HG03280 (cell line): ENCODE data around the gene UFSP2.

Source experiments
- ATAC-seq: cut with Tn5 transposase; IDR thresholded peaks from one replicate; pipeline ENCODE4 v1.9.1; 2021; ENCODE audit warnings: mild to moderate bottlenecking, moderate library complexity; ENCODE audit not compliant: unreplicated experiment

The UFSP2 gene

DNA sequence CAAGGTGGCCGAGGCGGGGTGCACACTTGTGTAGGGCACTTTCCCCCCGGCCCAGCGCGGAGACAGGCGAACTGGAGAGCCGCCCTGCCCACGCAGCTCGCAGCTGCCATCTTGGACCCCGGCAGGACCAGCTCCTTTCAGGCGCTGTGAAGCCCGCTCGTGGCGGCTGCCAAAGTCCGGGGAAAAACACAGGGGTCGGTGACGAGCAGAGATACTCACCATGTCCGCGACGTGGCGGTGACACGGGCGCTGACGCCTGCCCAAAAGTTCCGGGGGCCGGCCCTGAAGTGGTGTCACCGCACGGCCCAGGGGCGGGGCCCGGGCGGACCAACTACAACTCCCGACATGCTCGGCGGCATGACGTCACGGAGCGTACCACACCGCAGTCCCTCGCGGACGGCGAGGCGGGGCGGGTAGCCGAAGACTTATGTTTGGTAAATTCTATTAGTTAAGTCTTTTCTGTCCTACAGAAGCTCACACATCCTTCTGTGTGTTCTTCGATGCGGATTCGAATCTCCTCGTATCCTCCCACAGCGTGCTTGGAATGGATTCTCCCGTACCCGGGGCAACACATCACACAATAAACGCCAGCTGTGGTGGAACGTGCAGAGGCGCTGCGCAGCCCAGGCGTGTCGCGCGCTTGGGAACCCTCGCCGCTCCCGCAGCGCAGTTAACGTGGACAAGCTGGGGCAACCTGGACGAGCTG lies at the start of gene UFSP2:
UFSP2 (minus strand) TSS at position 318 of the 706 bp plus-strand sequence; CDS start at position 222, 96 bp downstream.
- peak; percentile 89 for ATAC-seq

DNA sequence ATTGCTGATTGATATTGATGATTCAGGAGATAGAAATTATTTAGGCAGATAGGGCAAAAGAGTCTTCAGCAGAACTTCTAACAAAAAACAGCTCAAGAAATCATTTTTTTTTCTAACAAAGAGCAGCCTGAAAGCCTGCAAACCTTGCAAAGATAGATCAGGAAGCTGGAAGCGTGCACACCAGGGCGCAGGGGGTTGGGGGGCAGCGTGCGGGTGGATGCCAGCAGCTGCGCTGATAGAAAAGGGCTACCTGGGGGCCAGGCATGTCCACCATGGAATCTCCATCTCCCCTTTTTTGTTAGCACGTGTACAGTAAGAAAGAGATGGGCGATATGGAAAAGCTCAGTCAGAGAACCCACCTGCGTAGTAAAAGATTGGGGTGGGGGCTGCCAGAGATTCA lies 47.5 kb upstream of the UFSP2 start:
- ATAC-seq, result no peak

GRCh38 chr4:185472103-185472542 lies 46.4 kb upstream of the UFSP2 start:
- ATAC-seq, result no peak

DNA sequence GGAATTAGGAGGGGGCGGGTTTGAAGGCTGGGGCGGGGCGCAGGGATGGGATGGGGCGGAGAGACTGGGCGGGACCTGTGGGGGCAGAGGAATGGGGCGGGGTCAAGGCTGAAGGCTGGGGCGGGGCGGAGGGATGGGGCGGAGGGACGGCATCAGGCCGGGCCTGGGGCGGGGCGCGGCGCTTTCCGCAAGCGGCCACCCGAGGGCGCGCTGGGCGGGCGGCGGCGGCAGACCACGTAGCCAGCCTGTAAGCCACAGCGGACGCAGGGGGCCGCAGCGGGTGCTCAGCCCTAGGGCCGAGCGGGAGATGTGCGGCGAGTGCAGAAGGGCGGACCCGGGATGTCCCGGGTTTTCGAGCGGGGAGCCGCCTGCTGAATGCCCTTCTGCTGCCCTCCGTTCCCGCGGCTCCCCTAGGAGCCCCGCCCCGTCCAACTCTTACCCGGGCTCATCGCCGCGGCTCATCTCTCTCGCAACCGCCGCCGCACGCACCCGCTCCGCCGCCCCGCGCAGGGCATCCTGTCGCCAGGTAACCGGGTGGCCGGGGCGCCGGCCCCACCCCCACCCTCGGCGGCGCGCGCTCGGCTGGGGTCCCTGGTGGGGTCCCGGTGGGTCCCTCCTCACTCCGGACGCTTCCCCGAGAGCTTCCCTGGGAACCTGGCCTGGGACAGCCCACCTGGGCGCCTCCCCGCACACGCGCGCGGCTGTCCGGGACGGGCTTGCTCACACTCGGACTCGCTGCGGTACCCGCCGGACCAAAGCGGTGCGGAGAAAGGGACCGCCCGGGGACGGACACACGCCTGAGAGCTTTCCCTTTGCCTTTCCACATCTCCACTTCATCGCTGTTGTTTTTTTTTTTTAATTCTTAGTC lies 45.7 kb upstream of the UFSP2 start, which contains the start of gene CCDC110:
CCDC110 (minus strand) TSS at position 499 of the 868 bp plus-strand sequence; CDS start at position 449, 50 bp downstream.
- peak; percentile 93 for ATAC-seq

GRCh38 chr4:185470501-185471195 lies 44.9 kb upstream of the UFSP2 start:
- ATAC-seq, result no peak

DNA sequence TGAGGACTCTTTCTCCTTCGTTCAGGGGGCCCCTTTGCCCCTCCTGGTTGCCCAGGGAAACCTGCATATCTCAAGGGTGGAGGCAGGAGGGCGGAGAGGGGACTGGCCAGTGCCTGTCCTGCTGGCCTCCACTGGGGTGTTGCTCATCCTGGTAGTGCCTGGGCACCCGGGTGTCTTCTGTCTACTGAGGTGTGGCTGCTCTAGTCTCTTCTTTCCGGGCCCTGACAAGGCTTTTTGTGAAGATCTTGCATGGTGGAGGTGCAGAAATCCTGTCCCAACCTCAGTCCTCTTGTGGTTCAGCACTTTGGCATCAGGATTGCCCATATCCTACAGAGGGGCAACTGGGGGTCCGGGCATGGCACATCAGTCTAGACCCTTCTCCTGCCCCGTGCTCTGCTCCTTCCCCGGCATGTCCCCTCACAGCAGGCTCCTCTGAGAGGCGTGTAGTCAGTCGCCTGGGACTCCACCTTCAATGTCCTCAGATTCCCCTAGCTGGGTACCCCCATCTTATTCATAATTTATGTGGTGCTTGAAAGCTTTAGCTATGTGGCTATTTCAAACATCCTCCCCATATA lies 43.9 kb upstream of the UFSP2 start:
- ATAC-seq, result no peak

- ATAC-seq, result no peak
Measured at GRCh38 chr4:185468999-185469398, 43.2 kb upstream of the UFSP2 start.

GRCh38 chr4:185467991-185468390 lies 42.2 kb upstream of the UFSP2 start:
- no peak for ATAC-seq

DNA sequence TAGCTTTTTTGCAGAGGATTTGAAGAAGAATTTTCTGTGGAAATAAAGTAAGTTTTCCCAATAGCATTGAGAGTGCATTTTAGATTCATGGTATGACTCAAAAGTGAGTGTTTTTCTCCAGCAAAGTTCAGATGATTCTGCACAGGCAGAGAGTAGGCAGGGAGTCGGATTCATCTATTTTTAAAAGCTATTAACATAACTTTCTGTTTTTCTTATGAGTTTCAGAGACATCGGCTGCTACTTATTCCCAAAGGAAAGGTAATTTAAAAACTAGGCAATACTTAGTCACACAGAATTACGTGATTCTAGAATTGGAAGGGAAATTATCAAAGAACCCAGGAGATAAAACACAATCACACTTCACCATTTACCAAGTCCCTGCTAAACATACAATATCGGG lies 41.3 kb upstream of the UFSP2 start:
- ATAC-seq, result no peak

DNA sequence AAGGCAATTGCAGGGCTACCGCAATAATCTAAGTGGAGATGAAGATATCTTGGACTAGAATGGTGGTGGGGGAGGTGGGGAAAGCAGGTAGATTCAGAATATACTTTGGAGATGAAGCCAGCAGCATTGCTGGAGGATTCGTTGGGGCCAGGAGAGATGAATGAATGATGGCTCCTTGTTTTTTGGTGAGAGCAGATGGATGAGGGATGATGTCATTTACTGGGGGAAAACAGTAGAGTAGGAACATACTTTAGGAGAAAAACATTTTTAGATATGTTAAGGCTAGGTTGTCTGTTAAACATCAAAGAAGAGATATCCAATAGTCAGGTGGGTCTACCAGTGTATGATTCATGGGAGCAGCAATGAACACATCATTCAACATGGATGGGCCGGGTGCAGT lies 39.9 kb upstream of the UFSP2 start:
- ATAC-seq, result no peak

- no peak for ATAC-seq
Measured at GRCh38 chr4:185464887-185465286, 39.1 kb upstream of the UFSP2 start.

DNA sequence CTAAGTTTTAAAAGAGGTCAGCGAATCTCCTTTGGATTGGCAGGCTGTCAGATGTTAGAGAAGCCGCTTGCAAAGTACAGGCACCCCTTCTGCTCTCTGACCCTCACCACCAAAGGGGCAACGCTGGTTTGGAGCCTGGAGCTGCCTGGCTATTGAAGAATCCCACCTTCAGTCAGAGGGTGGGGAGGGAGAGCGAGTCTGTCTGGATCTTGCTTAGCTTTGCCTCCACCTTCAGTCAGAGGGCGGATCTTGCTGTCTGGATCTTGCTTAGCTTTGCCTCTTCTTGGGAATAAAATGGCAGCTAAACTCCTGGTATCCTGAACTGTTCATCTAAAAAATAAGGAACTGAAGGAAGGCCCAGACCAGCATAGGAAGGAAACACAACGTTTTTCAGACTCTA lies 38.4 kb upstream of the UFSP2 start:
- no peak for ATAC-seq

GRCh38 chr4:185463541-185463940 lies 37.8 kb upstream of the UFSP2 start:
- ATAC-seq, result no peak

- no peak for ATAC-seq
Measured at GRCh38 chr4:185461565-185461964, 35.8 kb upstream of the UFSP2 start.

DNA sequence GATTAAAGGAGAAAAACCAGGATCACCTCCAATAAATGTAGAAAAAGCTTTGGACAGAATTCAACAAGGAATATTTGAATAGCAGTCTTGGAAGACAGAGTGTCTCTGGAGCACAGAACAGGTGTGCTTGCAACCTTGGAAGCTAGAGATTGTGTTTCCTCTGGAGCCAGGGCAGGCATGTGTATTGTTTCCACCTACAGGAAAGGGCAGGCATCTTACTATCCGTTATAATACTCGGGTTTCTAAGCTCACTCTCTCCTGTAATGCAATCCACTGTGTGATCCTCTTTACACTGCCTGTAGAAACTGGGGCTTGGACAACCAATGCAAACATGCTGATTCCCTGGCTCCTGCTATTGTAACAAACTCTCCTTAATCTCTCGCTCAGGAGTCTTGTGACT lies 31.4 kb upstream of the UFSP2 start:
- ATAC-seq, result no peak

- no peak for ATAC-seq
Measured at GRCh38 chr4:185456131-185456530, 30.4 kb upstream of the UFSP2 start.

DNA sequence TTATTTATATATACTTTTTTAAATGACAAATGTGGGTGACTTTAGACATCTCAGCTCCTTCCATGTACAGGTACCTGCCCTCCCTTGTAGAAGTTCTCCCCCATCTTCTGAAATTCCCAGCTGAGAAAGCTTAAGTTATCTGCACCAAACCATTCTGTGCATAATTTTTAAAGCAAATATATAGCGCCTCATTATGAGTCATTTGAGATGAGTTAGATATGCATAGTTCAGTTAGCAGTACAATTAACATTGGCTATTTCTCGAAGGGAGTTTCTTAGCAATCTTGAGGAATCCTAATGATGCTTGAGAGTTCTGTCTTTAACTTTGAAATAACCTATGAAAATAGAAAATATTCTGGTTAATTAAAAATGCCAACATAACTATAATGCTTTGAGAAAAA lies 19.4 kb upstream of the UFSP2 start:
- no peak for ATAC-seq

DNA sequence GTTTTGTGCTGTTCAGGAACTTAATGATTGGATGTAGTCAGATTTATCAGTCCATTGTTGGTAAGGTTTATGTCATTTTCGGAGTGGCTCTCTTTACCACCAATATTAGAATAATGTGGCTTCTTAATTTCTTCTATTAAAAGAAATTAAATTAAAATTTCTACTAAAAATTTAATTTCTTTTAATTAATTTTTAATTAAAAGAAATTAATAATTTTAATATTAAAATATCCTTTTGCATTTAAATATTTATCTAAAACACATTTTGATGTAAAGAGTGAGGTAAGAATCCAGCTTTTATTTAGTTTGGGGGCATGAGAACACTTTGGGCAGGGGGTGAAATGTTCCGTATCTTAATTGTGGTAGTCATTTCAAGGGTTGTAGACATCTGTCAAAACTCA lies 15.7 kb upstream of the UFSP2 start:
- ATAC-seq, result no peak

DNA sequence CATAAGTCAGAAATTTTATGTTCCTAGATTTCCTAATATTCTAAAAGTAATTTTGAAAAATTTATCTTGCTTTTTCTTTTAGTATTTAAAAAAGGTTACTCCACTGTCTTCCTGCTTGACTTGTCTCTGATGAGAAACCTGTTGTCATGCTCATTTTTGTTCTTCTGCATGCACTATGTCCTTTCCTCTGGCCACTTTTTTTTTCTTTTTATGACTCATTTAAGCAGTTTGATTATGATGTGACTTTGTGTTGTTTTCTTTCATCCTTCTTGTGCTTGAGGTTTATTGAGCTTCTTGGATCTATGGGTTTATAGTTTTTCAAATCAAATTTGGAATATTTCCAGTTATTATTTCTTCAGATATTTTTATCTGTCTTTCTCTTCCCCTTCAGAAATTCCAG lies 12.0 kb upstream of the UFSP2 start:
- peak; percentile 62 for ATAC-seq

GRCh38 chr4:185435466-185435865 lies 9.7 kb upstream of the UFSP2 start:
- ATAC-seq, result no peak

DNA sequence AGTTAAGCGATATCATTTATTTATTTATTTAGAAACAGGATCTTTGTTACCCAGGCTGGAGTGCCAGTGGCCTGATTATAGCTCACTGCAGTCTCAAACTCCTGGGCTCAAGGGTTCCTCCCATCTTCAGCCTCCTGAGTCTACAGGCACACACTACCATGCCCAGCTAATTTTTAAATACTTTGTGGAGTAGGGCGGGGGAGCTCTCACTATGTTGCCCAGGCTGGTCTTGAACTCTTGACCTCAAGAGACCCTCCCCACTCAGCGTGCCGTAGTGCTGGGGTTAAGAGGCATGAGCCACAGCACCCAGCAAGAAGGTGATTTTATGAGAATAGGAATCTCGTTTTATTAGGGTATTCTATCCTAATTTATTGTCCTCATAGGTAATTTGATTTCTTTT lies 3.9 kb upstream of the UFSP2 start:
- no peak for ATAC-seq
